Measurements from ENCODE around the gene PLCB4.

DNA sequence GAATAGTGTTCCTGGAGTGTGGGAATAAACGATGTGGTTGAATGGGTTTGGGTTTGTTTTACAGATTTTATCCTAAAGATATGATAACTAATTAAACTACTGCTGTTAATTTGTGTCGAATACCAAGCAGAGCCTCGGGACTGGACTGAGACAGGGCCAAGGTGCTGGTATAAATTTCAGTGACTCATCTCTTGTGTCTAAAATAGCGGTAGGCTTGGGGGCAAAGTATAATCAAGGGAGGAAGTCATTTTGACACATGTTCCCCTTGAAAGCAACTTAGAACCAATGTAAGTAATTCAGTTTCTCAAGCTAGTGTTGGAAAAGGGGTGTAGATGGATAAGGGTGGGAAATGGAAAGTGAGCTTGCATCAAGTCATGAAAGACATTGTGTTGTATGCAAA lies 108.4 kb downstream of the PLCB4 start:
- TF ChIP-seq CTCF (IDR thresholded peaks at IDR 0.05) (no peak), POLR2A (IDR thresholded peaks at IDR 0.05) (no peak)

All from lower leg skin (tissue), 3 donors.